KBM-7 (cell line): ENCODE data around the gene RELA.

Source experiments
- DNase-seq: peaks from one replicate; pipeline ENCODE4 v3.0.0-alpha.2; 2015
- in situ Hi-C: fragments of 300-500 bp; cut with MboI; formaldehyde crosslinking; loops from 2 replicates; pipeline ENCODE4 v1.14.3; 2020; ENCODE audit warnings: low sequenced_read_pairs, low pct_unique_long_range_greater_than_20kb, mixed read lengths

RELA gene

GRCh38 chr11:65636108-65637031 lies 26.3 kb downstream of the RELA start:
- no peak for DNase-seq
- in situ Hi-C loops, result no loop called here

- no peak for DNase-seq
- in situ Hi-C loops, result no loop called here
Observed at GRCh38 chr11:65634905-65635731, 27.6 kb downstream of the RELA start.

GRCh38 chr11:65634440-65634839 lies 28.3 kb downstream of the RELA start:
- DNase-seq, result no peak
- in situ Hi-C loops, result no loop called here

- DNase-seq, result no peak
- in situ Hi-C loops, result no loop called here
Observed at GRCh38 chr11:65634109-65634436, 28.6 kb downstream of the RELA start.

GRCh38 chr11:65633390-65634108 lies 29.2 kb downstream of the RELA start:
- DNase-seq, result no peak
- in situ Hi-C loops, result no loop called here

- in situ Hi-C loops, result no loop called here
- DNase-seq, result no peak
Observed at GRCh38 chr11:65630215-65630614, 32.5 kb downstream of the RELA start.

- in situ Hi-C loops, result no loop called here
- DNase-seq, result no peak
Observed at GRCh38 chr11:65629579-65629978, 33.1 kb downstream of the RELA start.

- no peak for DNase-seq
- in situ Hi-C loops, result no loop called here
Observed at GRCh38 chr11:65627202-65627601, 35.5 kb downstream of the RELA start.

GRCh38 chr11:65625628-65626342 lies 36.9 kb downstream of the RELA start:
- peak; percentile 79 for DNase-seq
- in situ Hi-C loops, result no loop called here

GRCh38 chr11:65624931-65625627 lies 37.6 kb downstream of the RELA start:
- no peak for DNase-seq
- in situ Hi-C loops, result no loop called here

- in situ Hi-C loops, result no loop called here
- DNase-seq, result no peak
Observed at GRCh38 chr11:65623852-65624616, 38.7 kb downstream of the RELA start.

- in situ Hi-C loops, result no loop called here
- DNase-seq, result no peak
Observed at GRCh38 chr11:65623177-65623576, 39.5 kb downstream of the RELA start.

- in situ Hi-C loops, result no loop called here
- DNase-seq, result no peak
Observed at GRCh38 chr11:65622011-65622410, 40.7 kb downstream of the RELA start.

GRCh38 chr11:65621460-65621859 lies 41.3 kb downstream of the RELA start:
- in situ Hi-C loops, result no loop called here
- DNase-seq, result no peak

- in situ Hi-C loops, result no loop called here
- no peak for DNase-seq
Observed at GRCh38 chr11:65620666-65621065, 42.0 kb downstream of the RELA start.

GRCh38 chr11:65619281-65619928 lies 43.3 kb downstream of the RELA start:
- in situ Hi-C loops, result no loop called here
- no peak for DNase-seq

- in situ Hi-C loops, result no loop called here
- no peak for DNase-seq
Observed at GRCh38 chr11:65618763-65619162, 44.0 kb downstream of the RELA start.
